Ovary (tissue), 9 donors: Measurements from ENCODE around the gene DTWD2. TPM values are rescaled to one million over a fixed set of nuclear protein-coding genes. Genes with fewer than 3 reads are reported as not detected.

Source experiments
- DNase-seq, 5 donors: peaks; one replicate each; pipeline ENCODE4 v3.0.0-alpha.2; 2019 to 2020
- H3K27ac ChIP-seq, 2 donors: fragments of 200-600 bp; one replicate each; pipeline versions ENCODE4 v1.5.1 to v1.8.0; 2019 to 2022
- H3K27me3 ChIP-seq: fragments of 200-600 bp; one replicate; pipeline ENCODE4 v1.8.0; 2022
- H3K36me3 ChIP-seq: fragments of 200-600 bp; sonication (generic); one replicate; pipeline ENCODE4 v1.5.1; 2019
- H3K4me1 ChIP-seq: one replicate; pipeline ENCODE4 v1.8.1; 2013; ENCODE audit warnings: mild to moderate bottlenecking, moderate library complexity; ENCODE audit not compliant: insufficient read depth
- H3K4me3 ChIP-seq: fragments of 200-600 bp; sonication (generic); one replicate; pipeline ENCODE4 v1.5.1; 2017
- H3K9me3 ChIP-seq, 2 donors: fragments of 200-600 bp in 1 of 2; sonication (generic) in 1 of 2; one replicate each; pipeline versions ENCODE4 v1.5.1 to v1.8.1; 2013 to 2019; ENCODE audit warnings: mild to moderate bottlenecking in 1 of 2, moderate library complexity in 1 of 2
- EP300 ChIP-seq: sonication (generic); formaldehyde crosslinking; IDR thresholded peaks from one replicate; pipeline ENCODE4 v1.6.1; 2017; ENCODE audit warnings: antibody characterized with exemption
- POLR2A ChIP-seq: fragments of 450-650 bp; IDR thresholded peaks from one replicate; pipeline ENCODE4 v1.6.1; 2017; ENCODE audit warnings: antibody characterized with exemption, mild to moderate bottlenecking, moderate library complexity
- WGBS, 3 donors: extraction: QIAGEN DNeasy Blood & Tissue Kit in 1 of 3; methylation state at CpG; one replicate each; pipeline versions ENCODE4 v1.1.5 to v1.1.7; 2013 to 2017; 5-methylcytosine and 5-hydroxymethylcytosine counted together
- intact Hi-C, 4 donors: fragments of 100-400 bp; cut with DNase I; formaldehyde crosslinking; loops; one replicate each; pipeline versions ENCODE4 v1.11.0 to v1.15.1; 2022 to 2023
- polyA plus RNA-seq, 2 donors: library from polyadenylated mRNA; stranded (reverse); fragments of 200-250 nt in 1 of 2; fragments of 350-450 nt in 1 of 2; fragmentation: Illumina TruSeq in 1 of 2; extraction: RNeasy Lipid Tissue Mini Kit (QIAGEN cat#74804) in 1 of 2; gene quantifications; one replicate each; pipeline ENCODE4 v1.2.3, GENCODE V29; 2013 to 2014
- total RNA-seq, 7 donors: library from RNA; depleted of rRNA in 2 of 7; stranded (reverse); fragments of >200 nt in 2 of 7; fragmentation: NEBNext Ultra II Directional in 3 of 7; extraction: Animal tissue kit (Norgen Biotek cat#: 25700) in 3 of 7; gene quantifications; one replicate each; pipeline versions ENCODE4 v1.1.0 to v1.2.4, GENCODE V29; 2016 to 2023
- TF ChIP-seq, protein P1 (sequence below), 3 donors: fragments of 450-650 bp in 2 of 3; fragments of 200-600 bp in 1 of 3; IDR thresholded peaks; one replicate each; pipeline versions ENCODE4 v1.5.1 to v1.8.0; 2016 to 2022; ENCODE audit warnings: antibody characterized with exemption in 3 of 3, mild to moderate bottlenecking in 1 of 3
- donor health status: DM: no; HTN: no; CAD: no; lungs with moderate emphysema.
- donor health status: DM: no; HTN: no; CAD: no.
- donor health status: Bipolar disorder and iron deficiency.
- donor health status: DM: yes; HTN: yes; CAD: no.
- donor health status: DM: no; HTN: no; CAD: no.
- donor health status: DM: yes; HTN: yes; CAD: no.

DTWD2 gene
- total and polyA plus RNA-seq, 9 donors: 1.5 to 12.5 (median 5.3) TPM

DNA sequence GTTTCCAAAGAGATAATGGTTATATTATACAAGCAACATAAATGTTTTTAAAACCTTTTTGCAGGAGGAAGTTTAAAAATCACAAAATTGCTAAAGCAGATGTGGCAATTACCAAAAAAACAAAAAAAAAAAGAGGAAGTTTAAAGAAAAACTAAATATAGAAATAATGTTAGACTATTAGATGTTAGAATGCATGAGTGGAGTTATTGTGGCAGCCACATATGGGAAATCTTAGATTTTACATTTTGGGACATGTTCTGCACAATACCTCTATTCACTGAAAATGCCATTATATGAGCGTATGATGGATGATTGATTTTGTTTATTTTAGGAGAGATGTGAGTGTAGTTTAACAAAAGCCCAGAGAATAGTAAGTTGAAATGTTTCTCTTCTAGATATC lies 31.2 kb upstream of the DTWD2 start:
- no peaks in the 10 kb centered on the region for H3K27me3 ChIP-seq
- no peaks in the 10 kb centered on the region for H3K36me3 ChIP-seq
- H3K27ac ChIP-seq: no peak overlapping the region
- H3K4me1 ChIP-seq: no peaks in the 10 kb centered on the region
- TF ChIP-seq, protein P1, sequence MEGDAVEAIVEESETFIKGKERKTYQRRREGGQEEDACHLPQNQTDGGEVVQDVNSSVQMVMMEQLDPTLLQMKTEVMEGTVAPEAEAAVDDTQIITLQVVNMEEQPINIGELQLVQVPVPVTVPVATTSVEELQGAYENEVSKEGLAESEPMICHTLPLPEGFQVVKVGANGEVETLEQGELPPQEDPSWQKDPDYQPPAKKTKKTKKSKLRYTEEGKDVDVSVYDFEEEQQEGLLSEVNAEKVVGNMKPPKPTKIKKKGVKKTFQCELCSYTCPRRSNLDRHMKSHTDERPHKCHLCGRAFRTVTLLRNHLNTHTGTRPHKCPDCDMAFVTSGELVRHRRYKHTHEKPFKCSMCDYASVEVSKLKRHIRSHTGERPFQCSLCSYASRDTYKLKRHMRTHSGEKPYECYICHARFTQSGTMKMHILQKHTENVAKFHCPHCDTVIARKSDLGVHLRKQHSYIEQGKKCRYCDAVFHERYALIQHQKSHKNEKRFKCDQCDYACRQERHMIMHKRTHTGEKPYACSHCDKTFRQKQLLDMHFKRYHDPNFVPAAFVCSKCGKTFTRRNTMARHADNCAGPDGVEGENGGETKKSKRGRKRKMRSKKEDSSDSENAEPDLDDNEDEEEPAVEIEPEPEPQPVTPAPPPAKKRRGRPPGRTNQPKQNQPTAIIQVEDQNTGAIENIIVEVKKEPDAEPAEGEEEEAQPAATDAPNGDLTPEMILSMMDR (IDR thresholded peaks at IDR 0.05): no peak
- TF ChIP-seq EP300 (no peak), POLR2A (no peak)
- WGBS, 3 donors: 85 to 86% (median 86%) methylated on average over 1 of the region's 1 CpG
- intact Hi-C loops: no loop called here
- no peak overlapping the region for H3K4me3 ChIP-seq
- DNase-seq: no peak
- no peaks in the 10 kb centered on the region for H3K9me3 ChIP-seq

DNA sequence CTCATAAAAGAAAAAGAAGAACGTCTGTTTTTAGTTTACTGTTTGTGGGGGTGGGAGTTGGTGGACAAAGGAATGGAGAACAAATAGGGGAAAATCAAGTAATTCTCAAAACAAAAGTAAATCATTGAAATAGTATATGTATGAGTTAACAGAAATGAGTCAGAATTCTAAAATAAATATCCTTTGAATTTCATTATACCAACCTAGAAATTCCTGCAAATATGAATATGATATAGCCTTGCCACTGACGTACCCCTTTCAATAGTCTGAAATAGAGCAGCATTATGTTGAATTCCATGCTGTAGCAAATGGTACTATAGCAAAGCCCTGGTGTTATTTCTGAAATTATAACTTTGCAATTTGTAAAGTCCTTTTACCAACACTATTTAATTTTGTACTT lies 29.6 kb upstream of the DTWD2 start:
- no peak for DNase-seq
- 51 to 75% (median 63%) methylated on average over 2 of the region's 2 CpGs for WGBS, 3 donors

DNA sequence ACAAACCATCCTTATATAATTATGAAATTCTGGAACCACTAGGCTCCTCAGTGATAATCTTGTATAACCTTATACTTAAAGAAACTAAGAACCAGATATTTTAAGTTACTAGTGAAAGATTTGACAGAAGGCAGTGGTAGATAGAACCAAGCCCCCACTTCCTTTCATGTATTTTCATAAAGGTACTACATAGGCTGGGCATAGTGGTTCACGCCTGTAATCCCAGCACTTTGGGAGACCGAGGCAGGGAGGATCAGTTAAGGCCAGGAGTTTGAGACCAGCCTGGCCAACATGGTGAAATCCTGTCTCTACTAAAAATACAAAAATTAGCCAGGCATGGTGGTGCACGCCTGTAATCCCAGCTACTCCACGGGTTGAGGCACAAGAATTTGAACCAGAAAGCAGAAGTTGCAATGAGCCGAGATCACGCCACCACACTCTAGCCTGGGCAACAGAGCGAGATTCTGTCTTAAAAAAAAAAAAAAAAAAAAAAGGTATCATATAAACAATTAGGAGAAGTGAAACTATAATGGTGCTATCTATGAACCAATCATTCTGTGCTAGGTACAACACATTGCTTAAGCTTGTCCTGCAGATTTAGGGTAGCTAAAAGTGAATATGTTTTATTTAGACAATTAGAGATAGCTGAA lies 27.9 kb upstream of the DTWD2 start:
- Histone ChIP-seq H3K27me3 (no peaks in the 10 kb centered on the region), H3K4me1 (no peaks in the 10 kb centered on the region), H3K9me3 (no peaks in the 10 kb centered on the region), H3K4me3 (no peak overlapping the region), H3K27ac (no peak overlapping the region), H3K36me3 (no peaks in the 10 kb centered on the region)
- WGBS, 3 donors: 92 to 95% (median 94%) methylated on average over 7 of the region's 7 CpGs
- TF ChIP-seq EP300: no peak
- TF ChIP-seq POLR2A: no peak
- TF ChIP-seq, protein P1 (IDR thresholded peaks at IDR 0.05): no peak
- no peak for DNase-seq
- intact Hi-C loops: no loop called here

More for the DNA sequence above, 29.6 kb upstream of the DTWD2 start:
- TF ChIP-seq, protein P1 (IDR thresholded peaks at IDR 0.05): no peak
- no peak for TF ChIP-seq POLR2A
- no peak for TF ChIP-seq EP300
- H3K4me3 ChIP-seq: no peak overlapping the region
- H3K4me1 ChIP-seq: no peaks in the 10 kb centered on the region
- intact Hi-C loops: no loop called here
- H3K27me3 ChIP-seq: no peaks in the 10 kb centered on the region
- no peaks in the 10 kb centered on the region for H3K9me3 ChIP-seq
- no peaks in the 10 kb centered on the region for H3K36me3 ChIP-seq
- no peak overlapping the region for H3K27ac ChIP-seq

DNA sequence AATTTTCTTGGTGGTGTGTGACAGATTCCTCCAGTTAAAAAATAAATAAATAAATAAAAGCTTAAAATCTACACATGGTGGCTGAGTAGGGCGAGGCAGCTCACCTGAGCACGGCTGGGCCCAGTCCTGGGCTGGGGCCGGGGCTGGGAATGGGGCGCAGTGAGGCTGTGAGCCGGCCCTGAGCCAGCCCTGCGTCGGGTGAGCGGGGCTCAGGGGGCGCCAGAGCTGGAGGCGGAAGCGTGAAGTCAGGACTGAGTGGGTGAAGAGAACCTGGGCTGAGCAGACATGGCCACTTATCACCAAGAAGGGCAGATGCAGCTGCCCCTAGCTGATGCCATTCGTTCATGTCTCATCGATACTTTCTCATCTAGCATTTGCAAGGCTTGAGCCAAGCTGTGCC lies 22.8 kb upstream of the DTWD2 start:
- no peaks in the 10 kb centered on the region for H3K4me1 ChIP-seq
- 95 to 96% (median 95%) methylated on average over 12 to 13 of the region's 13 CpGs for WGBS, 3 donors
- DNase-seq: no peak
- TF ChIP-seq POLR2A: no peak
- TF ChIP-seq, protein P1 (IDR thresholded peaks at IDR 0.05): no peak
- TF ChIP-seq EP300: no peak
- intact Hi-C loops: no loop called here
- H3K36me3 ChIP-seq: no peaks in the 10 kb centered on the region
- no peaks in the 10 kb centered on the region for H3K9me3 ChIP-seq
- no peak overlapping the region for H3K4me3 ChIP-seq
- no peak overlapping the region for H3K27ac ChIP-seq
- H3K27me3 ChIP-seq: no peaks in the 10 kb centered on the region
